GOT3 (cell line): ENCODE measurements around the gene STH.
"Not testable (repeated sequence)": the region's sequence is repeated elsewhere in the genome, so short reads cannot be mapped to it uniquely, and the experiment has no call there.

Experiments
- DNase-seq: peaks from one replicate; lab custom pipeline; 2025; ENCODE audit warnings: mixed read lengths; lab: John Stamatoyannopoulos, UW

The STH gene

GRCh38 chr17:45998987-45999899 lies at the start of gene STH:
Gene STH, plus strand, starts transcription at chr17:45999250. Its CDS starts 30 bp downstream, at chr17:45999280.
- no peak for DNase-seq

DNA sequence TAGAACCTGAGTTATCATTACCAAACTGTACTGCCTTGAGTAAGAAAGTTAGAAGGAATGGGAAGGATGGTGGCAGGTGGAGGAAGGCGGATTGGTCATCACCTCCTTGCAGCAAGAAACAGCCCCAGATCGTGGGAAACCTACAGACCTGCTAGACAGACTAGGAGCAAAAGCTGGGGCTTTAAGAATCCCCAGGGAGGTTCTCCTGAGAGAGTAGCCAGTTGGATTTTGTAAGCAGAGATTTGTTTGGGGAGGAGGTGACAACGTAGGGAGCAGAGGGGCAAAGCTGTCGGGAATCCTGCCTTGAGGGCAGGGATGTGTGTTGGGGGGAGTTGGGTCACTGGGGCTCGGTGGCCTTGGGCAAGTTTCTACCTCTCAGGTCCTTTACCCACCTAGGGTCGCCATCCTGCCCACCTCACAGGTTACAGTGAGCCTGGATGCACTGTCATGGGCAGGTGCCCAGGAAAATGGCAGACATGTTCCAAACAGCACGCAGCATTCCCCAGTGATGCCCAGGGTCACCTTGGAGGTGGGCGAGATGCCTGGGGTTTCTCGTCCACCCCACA lies 49.2 kb upstream of the STH start:
- DNase-seq, result no peak

DNA sequence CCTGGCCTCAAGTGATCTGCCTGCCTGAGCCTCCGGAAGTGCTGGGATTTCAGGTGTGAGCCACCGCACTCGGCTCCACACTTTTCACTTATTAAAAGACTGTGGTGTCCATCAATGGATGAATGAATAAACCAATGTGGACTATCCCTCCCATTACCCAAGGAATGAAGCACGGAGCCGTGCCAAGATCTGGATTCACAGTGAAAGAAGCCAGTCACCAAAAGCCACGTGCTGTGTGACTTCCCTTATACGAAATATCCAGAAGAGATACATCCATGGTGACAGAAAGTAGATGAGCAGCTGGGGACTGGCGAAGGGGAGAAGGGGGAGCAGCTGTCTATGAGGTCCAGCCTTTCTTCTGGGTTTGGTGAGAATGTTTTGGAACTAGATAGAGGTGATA lies 48.2 kb upstream of the STH start:
- DNase-seq, result no peak

- DNase-seq, result no peak
Observed at GRCh38 chr17:45951403-45951802, 47.6 kb upstream of the STH start.

DNA sequence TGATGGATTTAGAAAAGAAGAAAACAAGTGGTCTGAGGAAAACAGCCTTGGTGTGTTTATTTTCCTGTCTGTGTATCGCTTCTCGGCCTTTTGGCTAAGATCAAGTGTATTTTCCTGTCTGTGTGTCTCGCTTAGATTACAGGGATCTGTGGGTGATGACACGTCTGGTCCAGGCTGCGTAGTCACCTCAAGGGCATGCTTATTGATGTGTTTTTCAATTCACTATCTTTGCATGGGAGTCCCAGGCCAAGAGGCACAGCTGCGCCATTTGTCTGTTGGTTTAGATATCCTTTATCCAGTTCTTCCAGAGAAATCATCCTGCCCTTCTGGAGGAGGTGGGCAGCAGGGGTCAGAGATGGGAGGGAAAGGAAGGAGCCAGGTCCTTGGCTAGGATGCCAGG lies 47.1 kb upstream of the STH start:
- no peak for DNase-seq

GRCh38 chr17:45952814-45953320 lies 46.2 kb upstream of the STH start:
- no peak for DNase-seq

DNA sequence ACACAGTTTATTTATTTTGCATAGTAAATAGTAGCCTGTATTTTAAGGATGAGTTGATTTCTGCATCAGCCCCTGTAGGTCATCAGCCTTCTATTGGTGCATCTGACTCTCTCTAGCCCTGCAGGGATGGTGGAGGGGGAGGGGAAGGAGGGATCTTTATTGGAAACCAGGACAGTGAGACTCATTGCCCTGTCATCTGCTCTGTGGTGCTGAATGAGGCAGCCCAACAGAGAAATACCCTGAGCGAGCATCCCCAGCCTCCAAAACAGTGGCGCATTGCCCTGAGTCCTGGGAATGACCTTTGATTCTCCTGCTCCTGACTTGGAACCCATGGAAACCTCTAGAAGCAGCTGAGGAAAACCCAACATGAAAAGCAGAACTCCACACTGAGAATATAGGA lies 45.5 kb upstream of the STH start:
- no peak for DNase-seq

DNA sequence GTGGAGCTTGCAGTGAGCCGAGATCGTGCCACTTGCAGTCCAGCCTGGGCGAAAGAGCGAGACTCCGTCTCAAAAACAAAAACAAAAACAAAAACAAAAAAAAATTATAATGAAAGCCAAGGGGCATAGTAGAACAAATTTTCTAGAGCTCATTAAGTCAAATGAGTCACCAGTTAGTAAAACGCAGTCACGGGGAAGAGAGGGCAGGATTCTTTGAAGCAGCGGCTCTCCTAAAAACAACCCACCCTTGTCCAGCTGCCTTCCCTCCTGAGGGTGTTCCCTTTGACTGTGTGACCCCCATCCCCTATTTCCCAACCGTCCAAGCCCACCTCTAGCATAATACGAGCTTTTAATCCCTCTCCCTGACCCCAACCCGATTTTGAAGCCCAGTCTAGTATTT lies 44.1 kb upstream of the STH start:
- DNase-seq, result no peak

DNA sequence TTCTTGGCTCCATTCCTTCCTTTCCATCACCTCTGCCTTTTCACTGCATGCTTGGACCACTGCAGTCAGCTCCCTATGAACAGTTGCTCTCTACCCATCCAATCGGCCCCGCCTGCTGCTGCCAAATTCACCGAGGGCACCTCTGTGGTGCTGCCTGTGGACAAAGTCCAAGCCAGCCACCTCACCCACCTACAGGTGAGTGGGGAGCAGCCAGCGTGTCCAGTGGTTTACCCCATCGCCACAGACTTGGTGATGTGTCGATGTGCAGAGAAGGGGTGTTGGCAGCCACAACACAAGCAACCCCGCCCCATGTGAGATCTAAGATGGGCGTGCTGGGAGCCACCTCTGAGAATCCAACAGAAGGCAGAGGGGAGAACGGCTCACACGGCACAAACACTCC lies 43.7 kb upstream of the STH start:
- DNase-seq, result no peak

- DNase-seq, result no peak
Observed at GRCh38 chr17:45956090-45956489, 43.0 kb upstream of the STH start.

GRCh38 chr17:45956746-45957145 lies 42.3 kb upstream of the STH start:
- DNase-seq, result not testable (repeated sequence)

DNA sequence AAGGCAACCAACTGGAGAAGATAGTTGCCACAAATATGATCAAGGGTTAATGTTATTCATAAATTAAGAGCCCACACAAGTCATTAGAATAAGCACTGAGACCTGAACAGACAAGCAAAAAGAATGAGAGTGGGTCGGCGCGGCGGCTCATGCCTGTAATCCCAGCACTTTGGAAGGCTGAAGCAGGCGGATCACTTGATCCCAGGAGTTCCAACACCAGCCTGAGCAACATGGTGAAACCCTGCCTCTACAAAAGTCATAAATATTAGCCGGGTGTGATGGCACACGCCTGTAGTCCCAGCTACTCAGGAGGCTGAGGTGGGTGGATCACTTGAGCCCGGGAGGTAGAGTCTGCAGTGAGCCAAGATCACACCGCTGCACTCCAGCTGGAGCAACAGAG lies 40.7 kb upstream of the STH start:
- DNase-seq, result no peak

DNA sequence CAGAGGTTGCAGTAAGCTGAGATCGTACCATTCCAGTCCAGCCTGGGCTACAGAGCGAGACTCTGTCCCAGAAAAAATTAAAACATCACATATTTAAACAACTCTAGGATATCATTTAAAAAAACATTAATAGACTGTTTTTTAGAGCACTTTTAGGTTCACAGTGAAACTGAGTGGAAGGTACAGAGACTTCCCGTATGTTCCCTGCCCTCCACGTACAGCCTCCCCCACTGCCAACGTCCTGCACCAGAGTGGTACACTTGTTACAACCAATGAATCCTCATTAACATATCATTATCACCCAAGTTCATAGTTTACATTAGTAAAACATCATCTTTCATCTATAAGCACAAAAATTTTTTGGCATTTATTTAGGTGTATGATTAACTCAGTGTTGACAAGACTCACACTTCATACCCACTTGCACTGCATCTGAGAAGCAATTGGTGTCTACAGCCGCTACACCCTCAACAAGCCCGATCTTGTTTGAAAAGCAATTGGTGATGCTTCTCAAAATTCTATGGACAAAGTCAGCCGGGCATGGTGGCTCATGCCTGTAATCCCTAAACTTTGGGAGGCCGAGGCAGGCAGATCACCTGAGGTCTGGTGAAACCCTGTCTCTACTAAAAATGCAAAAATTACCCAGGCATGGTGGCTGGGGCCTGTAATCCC lies 39.9 kb upstream of the STH start:
- no peak for DNase-seq

- no peak for DNase-seq
Observed at GRCh38 chr17:45960311-45960710, 38.7 kb upstream of the STH start.

DNA sequence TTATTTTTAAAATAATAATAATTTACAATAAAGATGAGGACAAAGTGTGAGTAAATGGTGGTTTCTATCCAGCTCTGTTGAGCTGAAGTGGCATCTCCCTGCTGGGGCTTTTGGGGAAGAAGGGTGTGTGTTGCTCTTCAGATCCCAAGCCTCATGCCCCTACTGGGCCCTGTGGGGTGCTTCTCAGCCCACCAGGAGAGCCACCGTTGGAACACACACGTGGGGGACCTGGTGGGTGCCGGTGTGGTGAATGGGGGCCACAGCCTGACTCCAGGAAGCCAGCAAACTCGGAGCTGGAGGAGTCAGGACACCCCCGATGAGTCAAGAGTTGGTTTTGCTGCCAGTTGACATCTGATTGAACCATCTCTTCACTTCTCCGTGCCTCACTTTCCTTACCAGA lies 37.8 kb upstream of the STH start:
- DNase-seq, result no peak

- DNase-seq, result no peak
Observed at GRCh38 chr17:45962221-45962972, 36.7 kb upstream of the STH start.

- DNase-seq, result no peak
Observed at GRCh38 chr17:45963283-45963682, 35.8 kb upstream of the STH start.

- DNase-seq, result no peak
Observed at GRCh38 chr17:45963889-45964288, 35.2 kb upstream of the STH start.

- no peak for DNase-seq
Observed at GRCh38 chr17:45964634-45965033, 34.4 kb upstream of the STH start.

- no peak for DNase-seq
Observed at GRCh38 chr17:45965812-45966211, 33.2 kb upstream of the STH start.

- DNase-seq, result no peak
Observed at GRCh38 chr17:45966606-45967280, 32.3 kb upstream of the STH start.

- no peak for DNase-seq
Observed at GRCh38 chr17:45967378-45967777, 31.7 kb upstream of the STH start.
